HT1080 (cell line): ENCODE results near the gene GH1. TPM values are rescaled to one million over a fixed set of nuclear protein-coding genes. Genes with fewer than 3 reads are reported as not detected.

ENCODE experiments used
- DNase-seq: peaks from one replicate; pipeline ENCODE4 v3.0.0-alpha.2; 2015; ENCODE audit warnings: low read depth
- total RNA-seq: library from RNA; depleted of rRNA; stranded (reverse); fragments of >200 nt; shearing (Covaris generic); gene quantifications from 2 replicates; pipeline ENCODE4 v1.2.3, GENCODE V29; 2014

Gene GH1
- total RNA-seq, 1 experiment from 2014 or later, result not detected

- DNase-seq, result no peak
These were observed 27.3 kb upstream of the GH1 start for GRCh38 chr17:63945784-63946439.

GRCh38 chr17:63944736-63945499 is 26.3 kb upstream of the GH1 start:
- DNase-seq, result no peak

GRCh38 chr17:63943745-63944144 is 25.1 kb upstream of the GH1 start:
- DNase-seq, result no peak

GRCh38 chr17:63942309-63942985 is 23.8 kb upstream of the GH1 start:
- DNase-seq, result no peak

GRCh38 chr17:63941751-63942150 is 23.1 kb upstream of the GH1 start:
- DNase-seq, result no peak

- DNase-seq, result no peak
These were observed 22.5 kb upstream of the GH1 start for GRCh38 chr17:63941162-63941561.

- no peak for DNase-seq
These were observed 21.9 kb upstream of the GH1 start for GRCh38 chr17:63940584-63940983.

- no peak for DNase-seq
These were observed 21.2 kb upstream of the GH1 start for GRCh38 chr17:63939884-63940283.

GRCh38 chr17:63939401-63939800 is 20.8 kb upstream of the GH1 start:
- no peak for DNase-seq

- DNase-seq, result no peak
These were observed 19.3 kb upstream of the GH1 start for GRCh38 chr17:63937920-63938319.

GRCh38 chr17:63937319-63937718 is 18.7 kb upstream of the GH1 start:
- DNase-seq, result no peak

GRCh38 chr17:63934183-63935112 is 15.8 kb upstream of the GH1 start:
- no peak for DNase-seq

GRCh38 chr17:63933598-63933997 is 15.0 kb upstream of the GH1 start:
- DNase-seq, result no peak

- DNase-seq, result no peak
These were observed 14.1 kb upstream of the GH1 start for GRCh38 chr17:63932721-63933120.

GRCh38 chr17:63931981-63932561 is 13.4 kb upstream of the GH1 start, which contains the start of gene CD79B:
Gene CD79B (minus strand): TSS chr17:63932331. CDS start chr17:63932261, 70 bp downstream.
- DNase-seq, result no peak

- DNase-seq, result no peak
These were observed 12.4 kb upstream of the GH1 start for GRCh38 chr17:63930951-63931575.

GRCh38 chr17:63929860-63930766 is 11.5 kb upstream of the GH1 start:
- DNase-seq, result no peak

- DNase-seq, result no peak
These were observed 10.5 kb upstream of the GH1 start for GRCh38 chr17:63928966-63929695.
